ENCODE data around the gene NFIX.

Gene NFIX

DNA sequence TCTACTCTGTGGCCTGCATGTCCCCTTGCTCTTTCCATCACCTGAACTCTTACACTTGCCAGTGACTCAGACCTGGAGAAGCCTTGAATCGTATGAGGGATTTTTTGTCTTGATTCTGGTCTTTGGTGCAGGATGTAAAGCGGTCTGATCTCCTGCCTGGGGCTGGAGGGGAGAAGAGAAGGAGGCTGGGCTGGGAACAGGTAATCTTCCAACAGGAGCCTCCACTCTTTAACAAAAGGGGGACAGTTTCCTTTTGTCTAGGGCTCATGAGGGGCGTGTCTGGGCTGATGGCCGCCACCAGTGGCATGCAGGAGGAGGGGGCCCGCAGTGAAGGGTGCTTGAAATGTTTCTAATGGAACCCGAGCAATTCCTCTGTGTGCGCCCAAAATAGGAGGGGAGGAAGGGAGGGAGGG, 24.7 kb downstream of the NFIX start:
- DNase-seq (ENCODE audit: low read depth, low spot score), result peak; percentile 43

DNA sequence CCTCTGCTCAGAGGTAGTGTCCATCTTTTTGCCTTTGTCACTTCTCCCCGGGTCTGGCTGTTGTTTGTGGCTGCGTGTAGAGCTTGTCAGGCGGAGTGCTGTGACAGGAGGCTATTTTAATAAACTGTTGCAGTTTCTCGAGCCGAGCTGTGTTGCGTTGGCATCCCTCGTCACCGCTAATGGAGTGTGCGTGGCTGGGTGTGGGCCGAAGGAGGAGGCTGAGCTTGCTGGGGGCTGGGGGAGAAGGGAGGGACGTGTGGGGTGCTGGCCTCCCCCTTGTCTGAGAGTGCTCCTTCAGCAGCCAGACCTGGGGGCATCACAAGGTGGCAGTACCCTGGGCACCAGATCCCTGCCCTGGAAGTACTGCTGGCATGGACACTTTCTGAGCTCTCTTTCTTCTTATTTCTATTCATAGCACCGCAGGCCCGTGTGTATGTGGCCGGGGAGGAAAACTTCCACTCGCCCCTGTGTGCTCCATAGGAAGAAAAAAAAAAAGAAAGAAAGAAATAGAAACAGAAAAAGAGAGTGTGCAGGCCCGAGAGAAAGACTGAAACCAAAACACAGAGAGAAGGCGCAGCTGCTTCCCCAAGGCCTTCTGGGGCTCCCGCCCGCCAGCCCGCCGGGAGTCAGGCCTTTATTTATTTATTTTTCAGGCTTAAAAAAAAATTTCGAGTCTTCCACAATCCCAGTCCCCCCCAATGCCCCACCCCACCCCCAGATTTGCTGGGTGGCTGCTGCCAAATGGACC, 27.0 kb downstream of the NFIX start:
- no peak for DNase-seq (ENCODE audit: low read depth, low spot score)

DNA sequence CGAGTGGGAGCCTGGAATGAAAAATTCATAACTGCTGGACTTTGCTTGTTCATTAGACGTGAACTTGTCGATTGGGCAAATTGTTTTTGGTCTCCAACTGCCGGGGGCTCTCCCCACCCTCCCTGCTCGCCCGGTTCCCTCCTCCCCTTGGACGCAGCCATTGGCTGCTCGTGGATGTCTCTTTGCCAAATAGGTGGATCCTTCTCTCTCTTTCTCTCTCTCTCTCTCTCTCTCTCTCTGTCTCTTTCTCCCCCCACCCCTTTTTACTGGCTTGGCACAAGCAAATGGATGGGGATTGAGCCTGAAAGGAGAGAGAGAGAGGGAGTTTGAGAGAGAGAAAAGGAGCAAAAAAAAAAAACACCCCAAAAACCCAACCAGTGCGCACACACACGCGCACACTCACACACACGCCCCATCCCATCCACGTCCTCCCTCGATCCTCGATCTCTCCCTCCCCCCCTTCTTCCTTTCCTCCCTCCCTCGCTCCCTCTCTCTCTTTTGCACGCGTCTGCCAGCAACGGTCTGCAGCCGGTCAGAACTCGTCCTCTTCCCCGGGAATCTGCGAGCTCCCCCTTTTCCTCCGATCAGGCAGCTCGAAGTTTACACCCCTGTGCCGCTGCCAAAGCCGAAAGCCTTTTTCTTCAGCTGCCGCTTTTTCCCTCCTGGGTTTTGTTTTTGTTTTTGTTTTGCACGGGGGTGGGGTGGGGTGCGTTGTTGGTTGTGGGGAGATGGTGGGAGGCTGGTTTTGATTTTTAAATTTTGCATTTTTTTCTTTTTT, 27.8 kb downstream of the NFIX start:
- peak; percentile 46 for DNase-seq (ENCODE audit: low read depth, low spot score)

DNA sequence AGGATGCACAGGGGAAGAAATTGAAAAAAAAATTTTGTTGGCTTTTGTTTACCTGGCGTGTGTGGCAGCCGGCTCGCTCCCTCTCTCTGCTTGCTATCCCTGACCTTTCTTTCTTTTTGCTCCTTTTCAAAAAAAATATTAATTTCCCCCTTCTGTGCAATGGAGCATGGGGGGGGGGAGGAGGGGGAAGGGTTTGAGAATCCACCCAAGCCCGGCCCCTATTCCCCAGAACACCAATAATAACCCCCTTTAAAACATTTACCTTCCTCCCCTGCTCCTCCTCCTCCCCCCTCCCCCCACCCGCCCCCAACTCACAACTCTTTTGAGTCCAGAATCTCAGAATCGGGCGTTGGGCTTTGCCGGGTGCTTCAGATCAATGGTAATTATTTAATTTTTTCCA, 28.4 kb downstream of the NFIX start:
- DNase-seq (ENCODE audit: low read depth, low spot score), result no peak

DNA sequence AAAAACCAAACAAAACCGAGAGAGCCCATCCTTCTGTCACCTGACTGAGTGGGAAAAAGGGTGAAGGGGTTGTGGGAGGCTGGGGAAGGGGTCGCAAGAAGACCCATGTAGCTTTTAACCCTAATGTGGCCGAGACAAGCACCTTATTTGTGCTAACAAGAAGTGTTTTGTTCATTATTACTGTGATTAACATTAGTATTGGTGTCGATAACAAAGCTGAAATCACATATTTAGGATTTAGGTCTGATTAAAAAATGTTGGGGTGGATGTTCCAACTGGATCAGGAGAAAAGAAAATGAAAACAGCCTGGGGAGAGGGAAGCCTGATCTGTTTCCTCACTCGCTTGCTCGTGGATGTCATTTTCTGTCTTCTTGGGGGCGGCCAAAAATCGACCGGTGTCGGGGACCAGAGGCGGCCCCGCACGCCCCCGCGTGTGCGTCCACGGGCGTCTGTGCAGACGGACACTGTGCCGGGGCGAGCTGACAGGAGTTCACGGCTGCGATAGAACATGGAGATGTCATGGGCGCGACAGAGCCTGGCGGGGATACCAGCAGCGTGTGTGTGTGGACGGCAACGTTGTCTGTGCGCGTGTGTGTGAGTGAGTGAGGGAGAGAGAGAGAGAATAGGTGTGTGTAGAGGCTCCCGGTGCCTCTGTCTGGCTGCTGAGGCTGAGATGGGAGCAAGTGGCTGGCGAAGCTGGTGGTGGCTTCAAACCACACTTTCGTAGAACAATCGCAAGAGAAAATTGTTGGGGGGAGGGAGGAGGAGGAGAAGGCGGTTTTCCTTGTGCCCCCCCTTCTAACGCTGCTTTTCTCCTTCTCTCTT, 29.1 kb downstream of the NFIX start:
- DNase-seq (ENCODE audit: low read depth, low spot score), result peak; percentile 30

DNA sequence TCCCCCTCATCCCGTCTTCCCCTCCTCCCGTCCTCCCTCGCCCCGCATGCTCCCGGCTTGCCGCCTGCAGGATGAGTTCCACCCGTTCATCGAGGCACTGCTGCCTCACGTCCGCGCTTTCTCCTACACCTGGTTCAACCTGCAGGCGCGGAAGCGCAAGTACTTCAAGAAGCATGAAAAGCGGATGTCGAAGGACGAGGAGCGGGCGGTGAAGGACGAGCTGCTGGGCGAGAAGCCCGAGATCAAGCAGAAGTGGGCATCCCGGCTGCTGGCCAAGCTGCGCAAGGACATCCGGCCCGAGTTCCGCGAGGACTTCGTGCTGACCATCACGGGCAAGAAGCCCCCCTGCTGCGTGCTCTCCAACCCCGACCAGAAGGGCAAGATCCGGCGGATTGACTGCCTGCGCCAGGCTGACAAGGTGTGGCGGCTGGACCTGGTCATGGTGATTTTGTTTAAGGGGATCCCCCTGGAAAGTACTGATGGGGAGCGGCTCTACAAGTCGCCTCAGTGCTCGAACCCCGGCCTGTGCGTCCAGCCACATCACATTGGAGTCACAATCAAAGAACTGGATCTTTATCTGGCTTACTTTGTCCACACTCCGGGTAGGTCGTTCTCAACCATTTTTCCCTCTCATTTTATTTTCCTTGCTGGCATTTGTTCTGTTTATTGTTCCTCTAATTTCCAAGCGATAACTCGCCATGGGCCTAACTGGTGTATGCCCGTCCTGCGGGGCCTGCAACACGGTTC, 29.8 kb downstream of the NFIX start:
- DNase-seq (ENCODE audit: low read depth, low spot score), result peak; percentile 48

DNA sequence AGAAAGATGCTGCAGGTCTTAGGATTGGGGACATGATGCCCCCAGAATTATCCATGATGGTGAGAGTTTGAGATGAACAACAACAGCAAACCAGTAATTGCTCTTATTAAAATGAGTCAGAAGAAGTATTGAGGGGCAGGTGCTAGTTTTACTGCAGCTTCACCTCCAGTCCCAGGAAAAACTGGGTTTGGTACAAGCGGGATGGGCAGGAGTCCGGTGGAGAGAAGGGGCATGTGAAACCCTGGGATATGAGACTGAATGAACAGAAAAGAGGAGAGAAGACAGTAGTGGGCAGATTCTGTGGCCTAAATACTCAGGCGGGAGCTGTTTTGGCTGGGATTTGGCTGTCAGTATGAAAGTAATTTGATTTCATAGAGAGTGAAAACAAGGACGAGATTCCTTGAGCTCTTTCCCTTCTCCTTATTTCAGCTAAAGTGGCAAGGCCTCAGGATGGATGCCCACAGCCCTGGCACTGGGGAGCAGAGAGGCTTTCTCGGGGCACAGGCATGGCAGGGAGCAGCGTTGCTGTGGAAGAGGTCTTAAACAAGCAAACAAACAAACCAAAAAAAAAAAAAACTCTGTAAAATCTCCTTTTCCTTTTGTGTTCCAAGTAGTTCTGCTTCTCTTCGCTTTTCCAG, 30.7 kb downstream of the NFIX start:
- DNase-seq (ENCODE audit: low read depth, low spot score), result no peak

DNA sequence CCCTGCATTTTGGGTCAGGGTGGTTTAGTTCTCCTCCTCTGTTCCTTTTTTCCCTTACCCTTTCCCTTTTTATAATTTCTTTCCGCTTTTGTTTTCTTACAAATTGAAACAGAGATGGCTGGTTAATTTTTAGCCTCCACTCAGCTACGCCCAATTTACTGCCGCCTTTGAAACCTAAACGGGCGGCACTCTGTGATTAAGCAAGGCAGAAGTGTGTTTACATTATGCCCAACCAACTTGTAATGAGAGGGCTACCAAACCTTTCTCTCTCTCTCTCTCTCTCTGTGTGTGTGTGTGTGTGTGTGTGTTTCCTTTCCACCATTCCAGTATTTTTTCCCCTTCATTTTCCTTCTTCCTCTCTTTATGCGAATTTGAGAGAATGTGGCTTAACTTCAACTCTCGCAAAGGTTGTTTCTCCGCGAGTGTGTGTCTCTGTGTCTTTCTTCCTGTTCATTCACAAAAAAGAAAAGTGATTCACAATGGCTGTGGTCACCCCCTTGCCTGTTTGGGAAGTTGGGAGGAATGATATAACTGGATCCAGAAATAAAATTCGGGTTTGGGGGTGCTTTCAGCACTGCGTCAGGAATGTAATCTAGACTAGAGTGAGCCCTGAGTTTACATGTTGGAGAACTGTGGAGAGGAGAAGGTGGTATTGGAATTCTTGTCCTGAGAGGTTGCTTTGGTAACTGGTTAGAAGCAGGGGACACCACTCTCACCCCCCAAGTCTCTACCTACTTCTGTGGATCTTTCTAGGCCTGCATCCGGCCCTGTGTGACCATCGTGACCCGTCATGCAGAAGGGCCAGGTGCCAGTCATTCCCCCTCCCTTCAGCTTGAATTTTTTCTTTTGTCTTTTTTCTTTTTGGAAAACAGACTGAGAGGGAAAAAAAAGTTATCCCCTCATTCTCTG, 31.4 kb downstream of the NFIX start:
- DNase-seq (ENCODE audit: low read depth, low spot score), result no peak

DNA sequence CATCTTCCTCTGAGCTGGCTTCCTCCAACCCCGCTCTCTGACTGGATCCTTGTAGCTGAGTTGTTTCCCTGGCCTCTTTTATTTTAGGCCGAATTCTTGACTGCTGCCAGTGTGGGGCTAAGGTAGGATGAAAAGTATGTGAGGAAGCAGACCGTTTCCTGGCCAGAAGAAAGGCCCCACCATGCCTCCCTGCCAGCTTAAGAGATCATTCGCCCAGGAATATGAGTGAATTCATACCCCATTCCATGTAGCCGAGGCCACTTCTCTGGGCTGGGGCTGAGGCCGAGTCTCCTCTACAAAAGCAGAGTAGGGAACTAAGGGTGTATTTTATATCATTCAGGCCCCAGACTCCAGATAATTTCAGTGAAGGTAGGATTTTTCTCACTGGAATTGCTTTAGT, 32.3 kb downstream of the NFIX start:
- DNase-seq (ENCODE audit: low read depth, low spot score), result no peak

DNA sequence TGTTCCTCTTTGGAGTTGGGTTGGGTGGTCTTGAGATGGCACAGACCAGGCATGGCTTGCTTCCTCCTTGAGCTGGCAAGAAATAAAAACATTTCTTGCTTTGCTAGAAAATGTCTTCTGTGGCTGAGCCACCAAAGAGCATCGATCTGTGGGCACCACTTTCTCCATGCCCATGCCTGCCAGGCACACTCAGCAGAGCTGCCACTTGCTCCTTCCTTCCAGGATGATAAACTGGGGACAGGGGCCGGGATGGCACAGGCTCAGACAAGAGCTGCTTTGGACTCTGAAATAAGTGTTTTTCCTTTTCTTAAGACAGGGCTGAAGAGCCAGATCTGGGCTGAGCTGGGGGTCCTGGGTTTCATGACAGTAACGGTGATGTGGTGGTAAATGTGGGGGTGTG, 32.8 kb downstream of the NFIX start:
- DNase-seq (ENCODE audit: low read depth, low spot score), result no peak

DNA sequence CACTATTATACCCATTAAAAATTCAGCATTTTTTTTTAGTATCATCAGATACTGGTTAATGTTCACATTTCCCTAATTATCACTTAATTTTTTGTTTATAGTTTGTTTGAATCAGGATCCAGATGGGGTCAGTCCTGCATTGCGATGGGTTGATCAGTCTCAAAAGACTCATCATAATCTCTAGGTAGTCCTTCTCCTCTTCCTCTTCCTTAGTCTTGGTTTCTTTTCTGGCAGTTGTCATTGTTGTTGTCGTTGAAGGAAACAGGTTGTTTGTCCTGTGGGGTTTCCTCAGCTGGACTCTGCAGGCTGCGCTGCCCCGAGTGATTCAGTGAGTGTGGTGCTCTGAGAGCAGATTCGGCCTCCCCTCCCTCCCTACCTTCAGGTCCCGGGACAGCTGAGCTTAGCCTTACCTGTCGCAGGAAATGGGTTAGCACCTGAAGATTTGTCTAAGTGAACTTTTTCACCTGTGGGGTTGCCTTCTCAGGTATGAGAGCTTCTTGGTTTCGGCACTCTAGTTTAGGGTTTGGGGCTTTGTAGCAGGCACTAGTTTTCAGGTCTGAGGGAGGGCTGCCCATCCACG, 34.1 kb downstream of the NFIX start:
- DNase-seq (ENCODE audit: low read depth, low spot score), result no peak

DNA sequence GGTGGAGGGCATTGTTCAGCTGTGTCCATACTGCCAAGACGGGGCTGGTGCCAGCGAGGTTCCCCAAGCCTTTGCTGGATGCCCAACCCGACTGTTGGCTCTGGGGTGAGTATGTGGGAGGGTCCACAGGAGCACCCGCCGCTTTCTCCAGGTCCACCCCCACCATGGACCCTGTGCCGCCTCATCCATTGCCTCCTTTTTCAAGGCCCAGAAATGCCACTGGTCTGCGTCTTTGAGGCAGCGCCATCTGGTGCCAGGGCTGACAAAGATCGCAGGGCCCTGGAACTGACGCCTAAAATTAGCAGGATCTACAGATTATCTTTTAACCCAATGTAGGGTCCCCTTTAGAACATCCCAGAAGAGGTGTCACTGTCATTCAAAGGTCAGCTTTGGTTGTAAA, 34.6 kb downstream of the NFIX start:
- no peak for DNase-seq (ENCODE audit: low read depth, low spot score)

DNA sequence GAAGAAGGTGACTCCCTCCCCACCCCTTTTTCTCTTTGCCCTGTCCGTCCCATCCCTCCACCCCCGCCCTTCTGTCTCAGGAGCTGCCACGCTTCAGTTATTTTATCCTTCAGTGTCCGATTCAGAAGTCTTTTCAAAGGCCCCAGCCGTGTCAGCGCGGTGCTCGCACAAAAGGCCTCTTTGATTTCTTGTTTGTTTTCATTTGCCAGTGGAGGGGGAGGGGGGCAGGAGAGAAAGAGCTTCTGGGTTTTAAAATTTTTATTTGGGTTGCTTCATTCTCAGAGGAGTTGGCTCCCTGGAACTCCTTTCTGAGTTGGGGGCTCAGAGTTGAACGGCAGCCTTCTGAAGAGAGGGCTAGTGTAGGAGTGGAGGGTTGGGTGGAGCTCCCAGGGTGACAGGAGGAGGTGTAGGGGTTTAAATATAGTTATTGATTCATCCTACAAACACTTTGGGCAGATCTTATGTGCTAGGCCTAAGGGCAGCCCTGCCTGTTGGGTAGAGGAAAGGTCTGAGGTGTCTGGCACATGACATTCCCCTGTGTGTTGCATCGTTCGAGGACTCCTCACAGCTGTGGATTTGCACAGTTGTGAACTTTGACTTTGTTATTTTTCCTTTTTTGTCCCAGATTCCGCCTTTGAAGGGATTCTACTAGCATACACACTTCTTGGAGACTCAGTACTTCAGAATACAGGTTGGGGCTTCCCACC, 36.8 kb downstream of the NFIX start:
- no peak for DNase-seq (ENCODE audit: low read depth, low spot score)

DNA sequence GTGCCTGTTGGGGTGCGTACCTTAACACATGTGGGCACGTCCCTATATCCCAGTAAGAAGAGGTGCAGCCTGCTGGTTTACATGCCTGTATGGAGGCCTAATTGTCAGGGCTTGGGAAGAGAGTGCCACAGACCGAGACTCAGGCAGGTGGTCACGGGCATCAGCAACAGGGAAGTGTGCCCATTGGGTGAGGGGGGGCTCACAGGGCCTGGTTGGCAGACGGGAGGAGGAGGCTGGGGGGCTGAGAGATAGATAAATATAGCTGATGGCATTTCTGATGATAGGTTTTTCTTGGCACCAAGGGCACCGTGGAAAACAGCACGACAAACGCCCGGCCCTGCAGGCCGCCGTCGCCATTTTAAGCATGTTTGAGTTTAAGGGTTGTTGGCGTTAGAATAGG, 37.6 kb downstream of the NFIX start:
- no peak for DNase-seq (ENCODE audit: low read depth, low spot score)

DNA sequence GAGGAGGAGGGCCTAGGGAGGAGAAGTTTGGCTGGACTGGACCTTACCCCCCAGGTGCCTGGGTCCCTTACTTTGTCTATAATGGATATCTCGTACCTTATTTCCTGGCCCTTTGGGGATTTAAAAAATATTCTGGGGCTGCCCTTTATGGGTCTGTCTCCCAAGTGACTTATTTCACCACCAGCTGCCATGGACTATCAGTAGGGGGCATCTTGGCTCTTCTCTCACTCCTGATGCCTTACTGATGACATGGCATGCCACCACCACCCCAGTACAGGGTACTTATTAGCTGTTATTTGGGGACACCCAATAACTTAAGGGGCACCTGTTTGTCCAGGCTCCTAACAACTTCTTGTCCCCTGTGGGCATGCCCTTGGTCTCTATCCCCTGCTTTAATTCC, 38.0 kb downstream of the NFIX start:
- DNase-seq (ENCODE audit: low read depth, low spot score), result no peak

DNA sequence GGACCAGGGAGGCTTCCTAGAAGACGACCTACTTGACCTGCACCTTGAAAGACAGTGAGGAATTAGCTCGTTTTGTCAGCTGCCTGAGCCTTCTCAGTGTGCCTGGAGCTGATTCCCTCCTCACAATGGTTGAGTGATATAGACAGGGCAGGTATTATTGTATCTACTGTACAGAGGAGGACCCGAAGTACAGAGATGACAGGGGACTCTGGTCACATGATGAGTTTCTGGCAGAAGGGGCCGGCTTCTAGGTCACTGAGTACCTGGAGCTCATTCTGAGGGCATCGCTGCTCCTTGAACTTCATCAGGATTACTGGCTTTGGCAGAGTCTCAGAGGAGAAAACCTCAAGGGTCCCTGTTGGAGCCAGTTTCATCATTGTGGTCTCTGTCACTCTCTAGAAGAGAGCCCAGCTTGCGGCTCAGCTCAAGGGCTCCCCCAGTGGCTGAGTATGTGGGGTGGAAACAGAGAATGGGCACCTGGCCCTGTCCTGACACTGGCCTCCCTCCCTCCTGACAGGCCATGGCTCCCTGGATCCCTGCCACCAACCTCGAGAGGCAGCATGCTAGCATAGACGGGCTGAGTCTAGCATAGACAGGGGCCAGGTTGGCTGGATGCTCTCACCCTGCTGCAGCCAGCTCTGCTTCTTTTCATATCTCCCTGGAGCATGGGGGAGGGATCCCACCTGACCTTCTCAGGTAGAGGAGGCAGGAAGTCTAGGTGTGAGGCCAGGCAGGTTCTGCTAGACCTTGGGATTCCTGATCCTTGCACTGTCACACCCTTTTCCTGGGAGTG, 38.7 kb downstream of the NFIX start:
- DNase-seq (ENCODE audit: low read depth, low spot score), result peak; percentile 76

DNA sequence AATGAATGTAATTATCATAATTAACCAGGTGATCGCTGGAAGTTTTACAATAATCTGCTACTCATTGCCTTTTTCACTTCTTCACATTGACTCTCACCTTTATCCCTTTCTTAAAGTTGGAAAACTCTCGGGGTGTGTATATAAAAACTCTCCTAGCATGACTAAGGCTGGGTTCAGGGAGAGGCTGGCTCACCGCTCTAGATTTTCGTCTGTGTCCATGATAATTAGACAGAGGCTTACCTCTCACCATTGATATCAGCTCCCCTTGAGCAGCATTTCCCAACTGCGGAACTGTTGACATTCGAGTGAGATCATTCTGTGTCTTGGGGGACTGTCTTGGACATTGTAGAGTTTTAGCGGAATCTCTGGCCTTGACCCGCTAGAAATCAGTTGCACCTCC, 39.4 kb downstream of the NFIX start:
- DNase-seq (ENCODE audit: low read depth, low spot score), result no peak

DNA sequence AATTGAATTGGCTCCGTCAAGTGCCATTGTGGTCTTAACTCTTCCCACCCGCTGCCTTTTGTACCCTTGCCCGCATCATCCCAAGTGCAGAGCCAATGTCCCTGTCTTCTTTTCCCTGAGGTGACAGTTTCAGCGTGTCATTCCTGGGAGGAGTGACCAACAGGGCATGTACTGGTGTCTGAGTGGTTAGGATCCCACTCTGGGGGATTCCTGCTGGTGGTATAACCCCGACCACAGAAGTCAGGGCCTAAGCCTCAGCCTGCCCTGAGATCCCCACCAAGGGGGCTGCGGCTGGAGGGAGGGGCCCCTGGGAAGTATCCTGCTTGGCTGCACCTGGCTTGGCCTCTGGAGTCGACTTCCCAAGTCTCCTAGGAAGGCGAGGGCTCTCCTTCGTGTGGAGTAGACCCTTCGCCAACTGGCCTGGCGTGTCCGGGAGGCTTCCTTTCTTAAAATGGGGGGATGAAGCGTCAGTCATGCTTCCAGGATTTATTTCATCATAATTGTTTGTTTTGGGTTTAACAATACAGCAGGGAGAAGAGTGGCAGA, 40.6 kb downstream of the NFIX start:
- no peak for DNase-seq (ENCODE audit: low read depth, low spot score)
